Chondrocyte (in vitro differentiated cells): ENCODE measurements around the gene PLEKHH2. TPM values are rescaled to one million over a fixed set of nuclear protein-coding genes. Genes with fewer than 3 reads are reported as not detected.
"Not testable (repeated sequence)": the region's sequence is repeated elsewhere in the genome, so short reads cannot be mapped to it uniquely, and the experiment has no call there.

Experiments
- DNase-seq: peaks from one replicate; pipeline ENCODE4 v3.0.0; 2021; ENCODE audit warnings: mixed read lengths, low spot score
- H3K27ac Mint-ChIP-seq: one replicate; pipeline ENCODE4 v1.8.0; 2021; ENCODE audit warnings: mild to moderate bottlenecking, moderate library complexity, mixed read lengths; ENCODE audit not compliant: unreplicated experiment
- H3K27me3 Mint-ChIP-seq: 2 replicates; pipeline ENCODE4 v1.8.0; 2021; ENCODE audit warnings: low read depth, mixed read lengths
- H3K36me3 Mint-ChIP-seq: 2 replicates; pipeline ENCODE4 v1.8.0; 2021; ENCODE audit warnings: low read depth, mixed read lengths
- H3K4me1 Mint-ChIP-seq: 2 replicates; pipeline ENCODE4 v1.8.0; 2021; ENCODE audit warnings: low read depth, mild to moderate bottlenecking, mixed read lengths
- H3K4me3 Mint-ChIP-seq: one replicate; pipeline ENCODE4 v1.8.0; 2021; ENCODE audit warnings: mild to moderate bottlenecking, moderate library complexity, mixed read lengths; ENCODE audit not compliant: unreplicated experiment
- H3K9me3 Mint-ChIP-seq: 2 replicates; pipeline ENCODE4 v1.8.0; 2021; ENCODE audit warnings: low read depth, mixed read lengths
- total RNA-seq: library from RNA; stranded (reverse); gene quantifications from 3 replicates; pipeline ENCODE4 v1.2.1, GENCODE V29; 2021
- TF ChIP-seq, protein P1 (sequence below): fragments of 200-600 bp; sonication (generic); IDR thresholded peaks from 2 replicates; pipeline ENCODE4 v1.5.0; 2021; ENCODE audit warnings: antibody characterized with exemption, mild to moderate bottlenecking, moderate library complexity

The PLEKHH2 gene
- total RNA-seq, 1 donor from 2014 or later = 4.9 TPM

DNA sequence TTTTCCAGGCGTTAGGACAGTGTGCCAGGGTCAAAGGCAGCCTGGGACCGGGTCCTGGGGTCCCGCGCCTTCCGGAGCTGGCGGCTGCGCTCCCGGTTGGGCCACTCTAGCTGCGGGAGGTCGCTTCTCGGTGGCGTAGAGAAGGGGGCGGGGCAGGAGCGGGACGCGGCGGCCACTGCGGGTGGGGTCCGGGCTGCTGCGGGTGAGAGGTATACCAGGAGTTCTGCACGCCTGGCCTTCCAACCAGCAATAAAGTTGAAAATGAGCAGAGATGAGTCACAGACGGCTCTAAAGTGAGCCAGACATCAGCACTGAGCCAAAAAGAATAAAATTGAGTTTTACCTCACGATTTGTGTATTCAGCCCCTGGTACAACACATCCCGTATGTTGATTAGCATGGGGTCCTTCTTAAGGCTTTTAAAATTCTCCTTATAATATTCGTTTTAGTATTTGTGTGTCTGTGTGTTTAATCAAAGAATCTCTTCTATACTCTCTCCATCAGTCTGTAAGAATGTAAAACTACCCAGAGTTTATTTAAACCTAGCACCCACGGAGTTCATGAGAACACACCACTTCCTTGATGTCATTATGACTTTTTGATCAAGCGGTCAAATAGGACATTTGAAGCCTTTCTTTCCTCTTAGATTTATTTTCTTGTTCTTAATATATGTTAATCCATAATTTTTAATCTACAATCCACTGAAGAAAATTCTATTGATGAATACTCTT, 39.4 kb downstream of the PLEKHH2 start, which contains the start of gene C1GALT1C1L:
C1GALT1C1L (minus strand) TSS at position 108 of the 729 bp plus-strand sequence; CDS start at position 1, 107 bp downstream.
- Mint-ChIP-seq H3K27ac (no peak within 1 kb of the TSS), H3K36me3 (peaks cover 10% of the 10 kb centered on the region), H3K9me3 (peaks cover 10% of the 10 kb centered on the region), H3K27me3 (no peaks in the 10 kb centered on the region), H3K4me1 (no peaks in the 10 kb centered on the region), H3K4me3 (peak within 1 kb of the TSS; percentile 41)
- TF ChIP-seq, protein P1, sequence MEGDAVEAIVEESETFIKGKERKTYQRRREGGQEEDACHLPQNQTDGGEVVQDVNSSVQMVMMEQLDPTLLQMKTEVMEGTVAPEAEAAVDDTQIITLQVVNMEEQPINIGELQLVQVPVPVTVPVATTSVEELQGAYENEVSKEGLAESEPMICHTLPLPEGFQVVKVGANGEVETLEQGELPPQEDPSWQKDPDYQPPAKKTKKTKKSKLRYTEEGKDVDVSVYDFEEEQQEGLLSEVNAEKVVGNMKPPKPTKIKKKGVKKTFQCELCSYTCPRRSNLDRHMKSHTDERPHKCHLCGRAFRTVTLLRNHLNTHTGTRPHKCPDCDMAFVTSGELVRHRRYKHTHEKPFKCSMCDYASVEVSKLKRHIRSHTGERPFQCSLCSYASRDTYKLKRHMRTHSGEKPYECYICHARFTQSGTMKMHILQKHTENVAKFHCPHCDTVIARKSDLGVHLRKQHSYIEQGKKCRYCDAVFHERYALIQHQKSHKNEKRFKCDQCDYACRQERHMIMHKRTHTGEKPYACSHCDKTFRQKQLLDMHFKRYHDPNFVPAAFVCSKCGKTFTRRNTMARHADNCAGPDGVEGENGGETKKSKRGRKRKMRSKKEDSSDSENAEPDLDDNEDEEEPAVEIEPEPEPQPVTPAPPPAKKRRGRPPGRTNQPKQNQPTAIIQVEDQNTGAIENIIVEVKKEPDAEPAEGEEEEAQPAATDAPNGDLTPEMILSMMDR = no peak
- DNase-seq = no peak

- H3K9me3 Mint-ChIP-seq, H3K27me3 Mint-ChIP-seq, H3K36me3 Mint-ChIP-seq, H3K4me3 Mint-ChIP-seq, DNase-seq, H3K4me1 Mint-ChIP-seq, H3K27ac Mint-ChIP-seq: not testable (repeated sequence)
Observed at GRCh38 chr2:43677783-43678182, 40.7 kb downstream of the PLEKHH2 start.

GRCh38 chr2:43685357-43685756, 48.3 kb downstream of the PLEKHH2 start:
- no peak overlapping the region for H3K27ac Mint-ChIP-seq
- peaks cover 5% of the 10 kb centered on the region for H3K4me1 Mint-ChIP-seq
- DNase-seq = no peak
- TF ChIP-seq, protein P1 = no peak
- no peak overlapping the region for H3K4me3 Mint-ChIP-seq
- no peaks in the 10 kb centered on the region for H3K27me3 Mint-ChIP-seq
- H3K9me3 Mint-ChIP-seq = no peaks in the 10 kb centered on the region
- peaks cover 3% of the 10 kb centered on the region for H3K36me3 Mint-ChIP-seq

GRCh38 chr2:43689999-43690398, 52.9 kb downstream of the PLEKHH2 start:
- TF ChIP-seq, protein P1 = no peak
- H3K4me1 Mint-ChIP-seq = peaks cover 5% of the 10 kb centered on the region
- no peak overlapping the region for H3K4me3 Mint-ChIP-seq
- no peaks in the 10 kb centered on the region for H3K9me3 Mint-ChIP-seq
- peaks cover 4% of the 10 kb centered on the region for H3K36me3 Mint-ChIP-seq
- no peaks in the 10 kb centered on the region for H3K27me3 Mint-ChIP-seq
- H3K27ac Mint-ChIP-seq = no peak overlapping the region
- DNase-seq = no peak

- H3K4me3 Mint-ChIP-seq = no peak overlapping the region
- no peaks in the 10 kb centered on the region for H3K4me1 Mint-ChIP-seq
- TF ChIP-seq, protein P1 = no peak
- no peaks in the 10 kb centered on the region for H3K9me3 Mint-ChIP-seq
- no peak for DNase-seq
- H3K36me3 Mint-ChIP-seq = peaks cover 4% of the 10 kb centered on the region
- H3K27me3 Mint-ChIP-seq = no peaks in the 10 kb centered on the region
- no peak overlapping the region for H3K27ac Mint-ChIP-seq
Observed at GRCh38 chr2:43692428-43692994, 55.5 kb downstream of the PLEKHH2 start.

DNA sequence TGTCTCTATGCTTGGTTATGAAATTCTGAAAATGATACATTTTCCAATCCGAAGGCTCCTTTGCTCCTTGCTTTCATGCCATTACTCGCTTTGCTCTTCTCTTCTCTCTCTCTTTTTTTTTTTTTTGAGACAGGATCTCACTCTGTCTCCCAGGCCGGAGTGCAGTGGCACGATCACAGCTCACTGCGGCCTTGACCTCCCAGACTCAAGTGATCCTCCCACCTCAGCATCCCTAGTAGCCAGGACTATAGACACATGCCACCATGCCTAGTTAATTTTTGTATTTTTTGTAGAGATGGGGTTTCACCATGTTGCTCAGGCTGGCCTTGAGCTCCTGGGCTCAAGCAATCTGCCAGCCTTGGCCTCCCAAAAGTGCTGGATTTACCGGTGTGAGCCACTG, 61.1 kb downstream of the PLEKHH2 start:
- not testable (repeated sequence) for H3K4me3 Mint-ChIP-seq, H3K27ac Mint-ChIP-seq, DNase-seq, H3K27me3 Mint-ChIP-seq, H3K4me1 Mint-ChIP-seq, H3K9me3 Mint-ChIP-seq, H3K36me3 Mint-ChIP-seq
